NCI-H128 (cell line): ENCODE measurements around the gene HERPUD1.

ENCODE experiments used
- DNase-seq: peaks from one replicate; lab custom pipeline; 2025; ENCODE audit not compliant: unreplicated experiment; lab: John Stamatoyannopoulos, UW

Gene HERPUD1

GRCh38 chr16:56994311-56994710 lies 62.4 kb downstream of the HERPUD1 start:
- DNase-seq = no peak
